Activated T-cell treated with anti-CD3 and anti-CD28 coated beads, Interleukin-2, amount 50 U/mL, for 4 hours (primary cell): ENCODE results near the gene AP2A2. TPM values are rescaled to one million over a fixed set of nuclear protein-coding genes. Genes with fewer than 3 reads are reported as not detected.
"Not testable (repeated sequence)": the region's sequence is repeated elsewhere in the genome, so short reads cannot be mapped to it uniquely, and the experiment has no call there.

Source experiments
- ATAC-seq, 2 donors: fragments of 200-7000 bp; cut with Tn5 transposase; one replicate each; pipeline ENCODE4 v1.10.0; 2021
- DNase-seq: peaks from one replicate; pipeline ENCODE4 v3.0.0-alpha.2; 2020
- H3K27me3 Mint-ChIP-seq: one replicate; pipeline ENCODE4 v1.8.0; 2021; ENCODE audit warnings: low read depth, mixed read lengths
- H3K36me3 Mint-ChIP-seq: one replicate; pipeline ENCODE4 v1.8.0; 2022; ENCODE audit warnings: mixed read lengths; ENCODE audit not compliant: insufficient read depth
- H3K4me1 Mint-ChIP-seq: one replicate; pipeline ENCODE4 v1.8.0; 2021; ENCODE audit warnings: low read depth, mixed read lengths
- H3K4me3 Mint-ChIP-seq: one replicate; pipeline ENCODE4 v1.8.0; 2021; ENCODE audit warnings: mild to moderate bottlenecking, moderate library complexity, mixed read lengths
- H3K9me3 Mint-ChIP-seq: one replicate; pipeline ENCODE4 v1.8.0; 2021; ENCODE audit warnings: mixed read lengths
- total RNA-seq, 3 donors: library from RNA; stranded (reverse); gene quantifications; one replicate each; pipeline ENCODE4 v1.2.1, GENCODE V29; 2021

Gene AP2A2
- total RNA-seq, 3 donors from 2014 or later: 30.4 to 41.7 (median 38.0) TPM

DNA sequence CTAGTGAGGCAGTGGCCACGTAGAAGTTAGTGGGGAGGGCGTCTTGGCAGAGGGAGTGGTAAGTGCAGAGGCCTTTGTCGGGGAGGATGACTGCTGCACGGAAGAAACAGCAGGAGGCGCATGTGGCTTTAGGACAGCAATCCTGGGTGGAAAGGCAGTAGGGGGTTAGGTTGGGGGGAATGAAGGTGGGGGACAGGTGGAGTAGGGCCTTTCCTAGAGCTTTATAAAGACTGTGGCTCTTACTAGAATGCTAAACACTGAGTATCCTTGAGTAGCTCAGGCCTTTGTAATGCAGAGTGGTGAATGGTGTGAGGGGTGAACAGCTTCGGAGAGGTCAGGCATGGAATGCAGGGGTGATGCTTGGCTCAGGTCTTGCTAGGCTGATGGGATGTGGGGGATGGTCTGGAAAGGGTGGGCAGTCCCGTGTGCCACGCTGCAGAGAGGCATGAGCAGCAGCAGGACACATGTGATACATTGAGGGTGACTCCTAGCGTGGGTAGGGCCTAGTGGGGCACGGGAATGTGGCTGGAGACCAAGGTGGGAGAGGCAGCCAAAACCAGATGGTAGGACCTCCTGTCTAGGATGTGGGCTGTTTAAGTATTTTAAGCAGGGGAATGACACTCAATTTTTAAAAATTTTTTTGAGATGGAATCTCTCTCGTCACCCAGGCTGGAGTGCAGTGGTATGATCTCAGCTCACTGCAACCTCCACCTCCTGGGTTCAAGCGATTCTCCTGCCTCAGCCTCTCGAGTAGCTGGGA lies 19.2 kb downstream of the AP2A2 start:
- no peaks in the 10 kb centered on the region for H3K27me3 Mint-ChIP-seq
- ATAC-seq (no peak), DNase-seq (no peak)
- H3K4me1 Mint-ChIP-seq: peaks cover 25% of the 10 kb centered on the region
- peaks cover 4% of the 10 kb centered on the region for H3K9me3 Mint-ChIP-seq
- H3K4me3 Mint-ChIP-seq: no peak overlapping the region
- H3K36me3 Mint-ChIP-seq: peaks cover 36% of the 10 kb centered on the region

DNA sequence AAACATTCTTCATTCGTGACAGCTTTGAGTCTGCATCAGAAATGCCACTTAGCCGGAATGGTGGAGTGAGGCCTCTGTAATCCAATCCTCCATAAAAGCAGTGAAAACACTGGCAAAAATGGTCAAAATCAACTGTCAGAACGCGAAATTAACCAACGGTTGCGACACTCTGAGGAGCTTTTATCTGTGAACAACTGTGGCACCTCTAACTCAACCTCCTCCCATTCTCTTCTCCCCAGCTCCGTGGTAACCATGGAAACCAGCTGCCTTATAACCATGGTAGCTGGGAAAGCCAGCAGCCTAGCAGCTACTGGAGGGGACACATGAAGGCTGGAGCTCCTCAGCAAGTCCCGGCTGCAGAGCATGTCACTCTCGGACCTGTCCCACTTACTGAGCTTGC lies 20.3 kb downstream of the AP2A2 start:
- DNase-seq (no peak), ATAC-seq (no peak)
- Mint-ChIP-seq H3K9me3 (peaks cover 4% of the 10 kb centered on the region), H3K4me1 (peaks cover 15% of the 10 kb centered on the region), H3K36me3 (peaks cover 34% of the 10 kb centered on the region), H3K4me3 (no peak overlapping the region), H3K27me3 (no peaks in the 10 kb centered on the region)

DNA sequence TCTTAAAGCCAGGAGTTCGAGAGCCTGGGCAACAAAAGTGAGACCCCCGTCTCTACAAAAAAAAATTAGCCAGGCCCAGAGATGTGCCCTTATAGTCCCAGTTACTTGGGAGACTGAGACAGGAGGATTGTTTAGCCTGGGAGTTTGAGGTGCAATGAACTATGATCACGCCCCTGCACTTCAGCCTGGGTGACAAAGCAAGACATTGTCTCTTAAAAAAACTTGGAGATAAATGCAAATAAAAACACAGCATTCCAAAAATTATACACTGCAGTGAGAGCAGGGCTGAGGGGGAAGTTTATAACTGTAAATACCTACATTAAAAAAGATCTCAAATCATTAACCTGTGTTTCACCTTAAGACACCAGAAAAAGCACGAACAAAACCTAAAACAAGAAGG lies 22.1 kb downstream of the AP2A2 start:
- Mint-ChIP-seq H3K36me3 (peaks cover 32% of the 10 kb centered on the region), H3K9me3 (peaks cover 4% of the 10 kb centered on the region), H3K27me3 (no peaks in the 10 kb centered on the region), H3K4me3 (no peak overlapping the region), H3K4me1 (peaks cover 13% of the 10 kb centered on the region)
- DNase-seq (no peak), ATAC-seq (no peak)

DNA sequence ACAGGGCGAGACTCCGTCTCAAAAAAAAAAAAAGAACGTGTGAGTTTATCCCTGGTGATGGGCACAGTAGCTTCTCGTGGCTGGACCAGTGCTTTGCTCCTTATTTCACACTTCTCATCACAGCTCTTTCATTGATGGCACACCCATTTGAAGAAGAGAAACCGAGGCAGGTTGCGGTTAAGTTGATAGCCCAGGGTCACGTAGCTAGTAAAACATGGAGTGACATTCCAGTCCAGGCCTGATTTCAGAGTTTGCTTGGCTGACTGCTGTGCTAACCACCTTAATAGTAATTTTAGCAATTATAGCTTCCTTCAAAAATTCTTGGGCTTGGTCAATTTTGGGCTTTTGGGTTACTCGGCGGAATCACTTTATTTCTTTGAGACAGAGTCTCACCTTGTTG lies 25.8 kb downstream of the AP2A2 start:
- peaks cover 4% of the 10 kb centered on the region for H3K9me3 Mint-ChIP-seq
- H3K27me3 Mint-ChIP-seq: no peaks in the 10 kb centered on the region
- peaks cover 16% of the 10 kb centered on the region for H3K36me3 Mint-ChIP-seq
- H3K4me1 Mint-ChIP-seq: peaks cover 25% of the 10 kb centered on the region
- no peak for ATAC-seq
- no peak overlapping the region for H3K4me3 Mint-ChIP-seq
- no peak for DNase-seq

DNA sequence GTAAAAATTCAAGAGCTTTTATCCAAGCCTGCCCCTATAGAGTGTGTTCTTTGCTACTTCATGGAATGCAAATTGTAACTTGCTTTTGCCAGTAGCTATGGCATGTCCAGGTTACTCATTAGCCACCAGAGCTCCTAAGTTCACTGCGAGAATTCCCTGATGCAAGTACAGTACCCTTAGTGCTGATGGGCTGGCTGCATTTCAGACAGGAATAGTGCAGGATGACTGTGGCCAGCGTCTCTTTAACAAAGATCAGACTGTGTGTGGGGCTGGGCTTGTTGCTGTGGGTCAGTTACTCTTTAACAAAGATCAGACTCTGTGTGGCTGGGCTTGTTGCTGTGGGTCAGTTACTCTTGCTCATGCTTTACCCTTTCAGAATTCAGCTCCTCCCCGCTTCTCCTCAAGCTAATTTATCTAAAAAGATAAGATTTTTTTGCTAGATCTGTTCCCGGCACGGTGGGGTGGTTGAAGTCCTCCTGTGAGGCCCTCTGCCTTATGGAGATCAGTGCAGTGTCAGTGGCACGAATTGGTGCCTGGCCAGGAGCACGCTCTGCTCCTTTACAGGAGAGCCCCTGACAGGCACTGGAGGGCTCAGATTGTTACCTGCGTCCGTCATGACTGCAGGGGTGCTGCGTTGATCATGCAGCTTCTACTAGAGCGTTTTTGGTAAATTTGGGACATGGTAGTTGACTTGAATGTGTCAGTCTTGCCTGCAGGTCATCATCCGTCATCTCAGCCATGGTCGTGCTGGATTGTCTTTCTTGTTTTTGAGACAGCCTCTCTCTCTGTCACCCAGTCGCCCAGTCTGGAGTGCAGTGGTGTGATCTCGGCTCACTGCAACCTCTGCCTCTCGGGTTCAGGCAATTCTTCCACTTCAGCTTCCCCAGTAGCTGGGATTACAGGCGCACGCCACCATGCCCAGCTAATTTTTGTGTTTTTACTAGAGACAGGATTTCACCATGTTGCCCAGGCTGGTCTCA lies 27.0 kb downstream of the AP2A2 start:
- H3K4me1 Mint-ChIP-seq: peaks cover 25% of the 10 kb centered on the region
- no peak for ATAC-seq
- peaks cover 17% of the 10 kb centered on the region for H3K36me3 Mint-ChIP-seq
- peaks cover 4% of the 10 kb centered on the region for H3K9me3 Mint-ChIP-seq
- DNase-seq: no peak
- H3K4me3 Mint-ChIP-seq: no peak overlapping the region
- H3K27me3 Mint-ChIP-seq: no peaks in the 10 kb centered on the region

DNA sequence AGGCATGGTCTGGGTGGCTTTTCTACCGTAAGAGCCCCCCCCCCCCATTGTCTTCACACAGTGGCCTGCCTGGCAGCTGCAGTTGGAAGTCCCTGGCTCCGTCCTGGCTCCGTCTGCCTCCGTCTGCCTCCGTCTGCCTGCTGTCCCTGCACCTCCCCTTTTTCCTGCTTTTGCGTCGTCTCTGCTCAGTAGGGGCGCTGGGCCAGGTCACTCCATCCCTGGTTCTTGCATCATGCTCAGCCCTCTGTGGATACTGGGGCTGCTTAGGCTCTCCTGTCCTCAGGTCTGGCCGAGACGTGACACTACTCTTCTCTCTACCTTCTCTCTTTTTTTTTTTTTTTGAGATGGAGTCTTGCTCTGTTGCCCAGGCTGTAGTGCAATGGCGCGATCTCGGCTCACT lies 27.8 kb downstream of the AP2A2 start:
- peaks cover 25% of the 10 kb centered on the region for H3K4me1 Mint-ChIP-seq
- no peaks in the 10 kb centered on the region for H3K9me3 Mint-ChIP-seq
- no peaks in the 10 kb centered on the region for H3K27me3 Mint-ChIP-seq
- ATAC-seq (no peak), DNase-seq (no peak)
- no peak overlapping the region for H3K4me3 Mint-ChIP-seq
- peaks cover 18% of the 10 kb centered on the region for H3K36me3 Mint-ChIP-seq

DNA sequence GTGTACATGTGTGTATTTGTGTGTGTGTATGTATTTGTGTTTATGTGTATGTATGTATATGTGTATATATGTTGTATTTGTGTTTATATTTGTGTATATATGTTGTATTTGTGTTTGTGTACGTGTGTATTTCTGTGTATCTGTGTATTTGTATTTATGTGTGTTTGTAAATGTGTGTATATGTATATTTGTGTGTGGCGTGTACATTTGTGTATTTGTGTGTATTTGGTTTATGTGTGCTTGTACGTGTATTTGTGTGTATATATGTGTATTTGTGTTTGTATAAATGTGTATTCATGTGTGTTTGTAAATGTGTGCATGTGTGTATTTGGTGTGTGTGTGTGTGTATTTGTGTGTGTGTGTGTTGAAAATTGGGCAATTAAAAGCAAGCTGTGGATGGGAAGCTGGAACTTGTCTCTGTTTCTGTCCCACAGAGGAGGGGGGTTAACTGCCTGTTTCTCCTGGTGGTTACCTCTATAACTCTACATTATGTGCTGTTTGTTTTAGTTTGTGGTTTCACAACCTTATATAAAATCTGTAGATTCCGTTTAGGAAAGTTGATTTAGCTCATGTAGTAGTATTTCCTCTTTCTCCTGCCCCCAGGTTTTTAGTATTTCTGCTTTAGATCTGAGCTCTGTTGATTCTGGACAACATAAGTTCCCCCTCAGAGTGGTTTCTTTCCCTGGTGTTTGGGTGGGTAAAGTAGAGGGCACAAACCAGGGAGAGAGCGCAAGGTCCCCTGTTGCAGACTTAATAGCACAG lies 28.9 kb downstream of the AP2A2 start:
- DNase-seq (no peak), ATAC-seq (no peak)
- peaks cover 25% of the 10 kb centered on the region for H3K4me1 Mint-ChIP-seq
- H3K9me3 Mint-ChIP-seq: no peaks in the 10 kb centered on the region
- H3K27me3 Mint-ChIP-seq: no peaks in the 10 kb centered on the region
- H3K4me3 Mint-ChIP-seq: no peak overlapping the region
- peaks cover 19% of the 10 kb centered on the region for H3K36me3 Mint-ChIP-seq

DNA sequence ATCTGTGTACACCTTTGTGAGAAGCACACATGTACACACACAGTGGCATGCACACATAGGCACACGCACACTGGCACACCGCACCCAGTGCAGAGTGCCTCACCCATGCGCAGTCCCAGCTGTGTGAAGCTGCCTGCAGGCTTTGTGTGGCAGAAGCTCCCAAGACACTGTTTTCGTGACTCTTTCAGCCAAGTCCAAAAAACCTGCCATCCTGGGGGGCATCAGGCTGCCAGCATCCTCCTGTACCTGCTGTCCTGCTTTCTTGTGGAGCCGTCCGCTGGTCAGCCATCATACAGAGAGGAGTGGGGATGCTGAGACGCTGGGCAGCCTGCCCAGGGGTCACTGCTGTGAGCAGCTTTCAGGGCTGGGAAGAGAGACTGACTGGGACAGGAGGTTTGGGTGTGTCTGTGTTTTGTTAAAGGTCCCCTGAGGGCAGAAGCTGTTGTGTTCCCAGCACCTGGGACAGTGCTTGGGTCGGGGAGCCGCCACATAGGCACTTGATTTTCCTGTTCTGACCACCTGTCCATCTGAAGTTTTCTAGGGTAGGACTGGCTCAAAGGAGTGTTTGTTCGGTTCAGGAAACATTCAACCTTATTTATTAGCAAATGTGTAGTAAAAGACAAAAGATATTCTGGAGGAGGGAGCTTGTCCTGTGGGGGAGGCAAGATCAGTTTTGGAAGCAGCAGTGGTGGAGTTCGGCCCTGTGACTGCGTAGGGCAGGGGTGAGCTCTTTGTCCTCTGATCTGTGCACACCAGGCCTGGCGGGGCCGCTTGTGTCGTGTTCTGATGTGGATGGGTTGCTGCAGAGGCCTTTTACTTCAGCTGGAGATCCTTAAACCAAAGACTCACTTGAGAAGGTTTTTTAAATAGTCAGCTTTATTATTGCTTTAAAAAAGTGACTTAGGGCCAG lies 29.7 kb downstream of the AP2A2 start:
- no peak overlapping the region for H3K4me3 Mint-ChIP-seq
- H3K4me1 Mint-ChIP-seq: peaks cover 25% of the 10 kb centered on the region
- H3K36me3 Mint-ChIP-seq: peaks cover 14% of the 10 kb centered on the region
- H3K27me3 Mint-ChIP-seq: no peaks in the 10 kb centered on the region
- ATAC-seq: no peak
- no peak for DNase-seq
- no peaks in the 10 kb centered on the region for H3K9me3 Mint-ChIP-seq

DNA sequence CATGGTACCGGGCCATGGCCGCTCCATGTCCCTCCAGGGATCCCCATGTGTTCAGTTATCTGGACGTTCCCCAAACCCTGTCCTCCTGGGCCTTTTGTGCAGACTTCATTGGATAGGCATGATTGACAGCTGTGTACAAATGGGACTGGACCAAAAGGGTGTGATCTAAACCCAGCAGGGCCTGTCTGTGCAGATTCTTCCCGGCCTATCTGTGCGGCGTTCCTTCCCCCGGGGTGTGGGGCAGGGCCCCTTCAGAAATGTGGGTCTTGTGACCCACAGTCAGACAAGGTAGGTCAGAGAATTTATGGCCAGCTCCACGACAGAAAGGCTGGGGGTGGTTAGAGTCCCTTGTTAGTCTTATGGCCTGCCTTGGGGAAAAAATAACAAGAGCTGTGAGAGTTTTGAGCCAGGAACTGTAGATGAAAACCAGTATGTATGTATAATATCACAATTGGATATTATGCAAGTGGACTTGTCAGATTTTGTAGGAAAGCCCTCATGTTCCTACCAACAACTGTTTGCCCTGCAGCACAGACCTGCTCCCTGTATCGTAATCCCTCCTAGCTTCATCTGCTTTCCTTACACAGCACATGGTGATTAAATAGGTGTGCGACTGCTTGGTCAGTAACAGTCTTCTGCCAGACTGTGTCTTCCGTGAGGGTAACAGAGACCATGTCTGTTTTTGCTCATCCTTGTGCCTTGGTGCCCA lies 31.7 kb downstream of the AP2A2 start:
- ATAC-seq (no peak), DNase-seq (no peak)
- H3K4me3 Mint-ChIP-seq: no peak overlapping the region
- H3K4me1 Mint-ChIP-seq: peaks cover 23% of the 10 kb centered on the region
- peaks cover 16% of the 10 kb centered on the region for H3K36me3 Mint-ChIP-seq
- H3K9me3 Mint-ChIP-seq: no peaks in the 10 kb centered on the region
- no peaks in the 10 kb centered on the region for H3K27me3 Mint-ChIP-seq

DNA sequence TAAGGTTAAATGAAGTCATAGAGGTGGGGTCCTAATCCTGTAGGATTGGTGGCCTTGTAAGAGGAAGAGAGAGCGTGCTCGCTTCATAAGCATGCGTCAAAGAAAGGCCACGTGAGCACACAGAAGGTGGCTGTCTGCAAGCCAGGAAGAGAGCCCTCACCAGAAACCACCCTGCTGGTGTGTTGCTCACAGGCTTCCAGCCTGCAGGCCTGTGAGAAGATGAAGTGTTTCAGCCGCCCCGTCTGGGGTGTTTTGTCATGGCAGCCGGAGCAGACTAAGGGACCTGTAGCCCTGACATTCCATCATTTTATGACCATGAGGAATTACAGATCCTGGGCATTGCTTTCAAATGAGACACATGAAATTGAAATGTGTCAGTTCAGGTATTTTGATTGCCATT lies 32.4 kb downstream of the AP2A2 start:
- H3K36me3 Mint-ChIP-seq: peaks cover 16% of the 10 kb centered on the region
- H3K4me1 Mint-ChIP-seq: peaks cover 18% of the 10 kb centered on the region
- no peaks in the 10 kb centered on the region for H3K27me3 Mint-ChIP-seq
- no peak overlapping the region for H3K4me3 Mint-ChIP-seq
- DNase-seq (no peak), ATAC-seq (no peak)
- no peaks in the 10 kb centered on the region for H3K9me3 Mint-ChIP-seq

DNA sequence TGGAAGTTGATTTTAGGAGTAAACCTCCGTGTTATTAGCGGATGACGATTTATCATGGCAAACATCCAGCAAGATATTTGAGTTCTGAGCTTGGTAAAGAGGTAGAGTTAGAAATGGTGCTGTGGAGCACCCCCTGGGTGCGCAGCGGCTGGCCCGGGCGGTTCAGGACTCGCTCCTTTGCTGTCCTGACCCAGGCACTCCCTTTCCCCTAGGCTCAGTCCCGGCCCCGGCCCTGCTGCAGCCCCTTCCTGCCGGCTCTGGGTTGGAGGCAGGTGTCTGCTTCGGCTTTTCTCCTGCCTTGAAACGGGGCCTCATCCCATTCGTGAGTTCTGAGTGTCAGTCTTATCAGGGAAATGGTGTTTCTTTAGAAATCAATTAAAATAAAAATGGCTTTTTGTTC lies 33.4 kb downstream of the AP2A2 start:
- no peak for ATAC-seq
- Mint-ChIP-seq H3K9me3 (no peaks in the 10 kb centered on the region), H3K36me3 (peaks cover 20% of the 10 kb centered on the region), H3K4me1 (peaks cover 13% of the 10 kb centered on the region), H3K27me3 (no peaks in the 10 kb centered on the region), H3K4me3 (no peak overlapping the region)
- no peak for DNase-seq

DNA sequence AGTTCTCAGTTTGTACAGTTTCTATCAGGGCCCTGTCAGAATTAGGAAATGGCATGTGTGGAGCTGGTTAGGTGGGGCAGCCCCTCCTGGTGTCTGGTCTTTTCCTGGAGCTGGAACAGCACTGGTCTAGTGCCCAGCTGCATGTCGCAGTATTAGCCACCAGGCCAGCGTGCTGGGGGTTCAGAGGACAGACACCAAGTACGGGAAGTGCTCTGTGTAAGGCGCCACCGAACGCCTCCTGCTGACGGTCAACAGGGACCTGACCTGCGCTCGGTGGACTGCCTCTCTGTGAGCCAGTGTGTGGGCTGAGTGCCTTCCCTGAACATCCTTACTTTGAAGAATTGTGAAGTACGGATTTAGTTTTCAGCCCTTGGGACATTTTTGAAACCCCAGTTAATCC lies 33.9 kb downstream of the AP2A2 start:
- no peaks in the 10 kb centered on the region for H3K9me3 Mint-ChIP-seq
- DNase-seq: no peak
- H3K4me1 Mint-ChIP-seq: peaks cover 7% of the 10 kb centered on the region
- no peak overlapping the region for H3K4me3 Mint-ChIP-seq
- no peaks in the 10 kb centered on the region for H3K27me3 Mint-ChIP-seq
- peaks cover 23% of the 10 kb centered on the region for H3K36me3 Mint-ChIP-seq
- no peak for ATAC-seq

DNA sequence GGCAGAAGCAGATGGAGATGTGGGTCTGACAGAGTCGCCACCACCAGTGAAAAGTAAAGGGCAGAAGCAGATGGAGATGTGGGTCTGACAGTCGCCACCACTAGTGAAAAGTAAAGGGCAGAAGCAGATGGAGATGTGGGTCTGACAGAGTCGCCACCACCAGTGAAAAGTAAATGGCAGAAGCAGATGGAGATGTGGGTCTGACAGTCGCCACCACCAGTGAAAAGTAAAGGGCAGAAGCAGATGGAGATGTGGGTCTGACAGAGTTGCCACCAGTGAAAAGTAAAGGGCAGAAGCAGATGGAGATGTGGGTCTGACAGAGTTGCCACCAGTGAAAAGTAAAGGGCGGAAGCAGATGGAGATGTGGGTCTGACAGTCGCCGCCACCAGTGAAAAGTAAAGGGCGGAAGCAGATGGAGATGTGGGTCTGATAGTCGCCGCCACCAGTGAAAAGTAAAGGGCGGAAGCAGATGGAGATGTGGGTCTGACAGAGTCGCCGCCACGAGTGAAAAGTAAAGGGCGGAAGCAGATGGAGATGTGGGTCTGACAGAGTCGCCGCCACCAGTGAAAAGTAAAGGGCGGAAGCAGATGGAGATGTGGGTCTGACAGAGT lies 35.7 kb downstream of the AP2A2 start:
- not testable (repeated sequence) for H3K9me3 Mint-ChIP-seq, ATAC-seq, H3K27me3 Mint-ChIP-seq, H3K4me3 Mint-ChIP-seq, DNase-seq
- peaks cover 23% of the 10 kb centered on the region for H3K36me3 Mint-ChIP-seq
- peaks cover 11% of the 10 kb centered on the region for H3K4me1 Mint-ChIP-seq
